Endothelial cell of umbilical vein (primary cell): Measurements from ENCODE around the gene CUTA. TPM values are rescaled to one million over a fixed set of nuclear protein-coding genes. Genes with fewer than 3 reads are reported as not detected.

Experiments used
- BruUV-seq: library from RNA; stranded (reverse); fragments of 400-500 nt; replicated peaks from 2 replicates; lab custom pipeline; 2021; lab: Mats Ljungman, UMichigan
- CTCF ChIA-PET: fragments of 300-600, 350-600 bp; sonication (Branson Sonifier 250); formaldehyde crosslinking; loops from one replicate; lab custom pipeline; 2021; ENCODE audit warnings: antibody characterized with exemption, inconsistent platforms; lab: Charles Lee
- POLR2A ChIA-PET: fragments of 300-600, 350-600 bp; sonication (Branson Sonifier 250); formaldehyde crosslinking; loops from one replicate; lab custom pipeline; 2021; ENCODE audit warnings: antibody characterized with exemption, inconsistent platforms; lab: Charles Lee
- DNase-seq: peaks from one replicate; pipeline ENCODE4 v3.0.0-alpha.2; 2011; ENCODE audit warnings: low read depth, low spot score
- FAIRE-seq: peaks from 2 replicates; lab custom pipeline; 2011; peaks lifted over from hg19 to GRCh38; lab: Jason Lieb, UNC
- H2AFZ ChIP-seq: 2 replicates; pipeline ENCODE4 v1.6.0; 2012; ENCODE audit warnings: low read depth, low read length, control low read depth, inconsistent platforms
- H3K27ac ChIP-seq: 2 replicates; pipeline ENCODE4 v1.5.1; 2011; ENCODE audit warnings: low read depth, mild to moderate bottlenecking, control low read depth, low read length, moderate library complexity; ENCODE audit not compliant: insufficient read depth
- H3K27me3 ChIP-seq, 2 experiments: 2 replicates each; pipeline versions ENCODE4 v1.6.0 to v1.6.1; 2011; ENCODE audit warnings: low read length in 2 of 2, mixed read lengths in 1 of 2; ENCODE audit not compliant: control insufficient read depth in 2 of 2, insufficient read depth in 2 of 2
- H3K36me3 ChIP-seq, 2 experiments: 2 replicates in 1 of 2; 3 replicates in 1 of 2; pipeline ENCODE4 v1.5.1; 2011; ENCODE audit warnings: low read length in 2 of 2, mild to moderate bottlenecking in 1 of 2, moderate library complexity in 1 of 2; ENCODE audit not compliant: control insufficient read depth in 2 of 2, insufficient read depth in 2 of 2; ENCODE audit errors: extremely low read depth in 1 of 2
- H3K4me1 ChIP-seq: 3 replicates; pipeline ENCODE4 v1.5.1; 2011; ENCODE audit warnings: mild to moderate bottlenecking, low read length; ENCODE audit not compliant: control insufficient read depth, insufficient read depth; ENCODE audit errors: extremely low read depth
- H3K4me2 ChIP-seq: 2 replicates; pipeline ENCODE4 v1.6.1; 2011; ENCODE audit warnings: low read length, control low read depth, mixed read lengths; ENCODE audit not compliant: insufficient read depth
- H3K4me3 ChIP-seq, 3 experiments: fragments of 200-600 bp in 1 of 3; sonication (generic), shearing (Covaris generic) in 1 of 3; replicated peaks in 1 of 3; 2 replicates each; pipeline ENCODE4 v1.5.1; 2011 to 2016; ENCODE audit warnings: control low read depth in 3 of 3, low read length in 3 of 3, mild to moderate bottlenecking in 2 of 3, inconsistent platforms in 1 of 3, low read depth in 1 of 3, moderate library complexity in 1 of 3; ENCODE audit not compliant: insufficient read depth in 1 of 3
- H3K79me2 ChIP-seq: 2 replicates; pipeline ENCODE4 v1.6.0; 2012; ENCODE audit warnings: low read length, inconsistent platforms; ENCODE audit not compliant: control insufficient read depth, insufficient read depth
- H3K9ac ChIP-seq: replicated peaks from 2 replicates; pipeline ENCODE3; 2011; ENCODE audit warnings: low read length, control low read depth; ENCODE audit not compliant: insufficient read depth; ENCODE audit errors: extremely low read depth
- H3K9me1 ChIP-seq: replicated peaks from 3 replicates; pipeline ENCODE4 v1.6.0; 2011; ENCODE audit warnings: mild to moderate bottlenecking, low read length; ENCODE audit not compliant: control insufficient read depth, insufficient read depth; ENCODE audit errors: extremely low read depth
- H3K9me3 ChIP-seq: replicated peaks from 2 replicates; pipeline ENCODE4 v1.5.1; 2012; ENCODE audit warnings: low read length, inconsistent platforms; ENCODE audit not compliant: control insufficient read depth, insufficient read depth
- H4K20me1 ChIP-seq: replicated peaks from 2 replicates; pipeline ENCODE3; 2011; ENCODE audit warnings: mild to moderate bottlenecking, low read length; ENCODE audit not compliant: control insufficient read depth, insufficient read depth; ENCODE audit errors: extremely low read depth
- EZH2 ChIP-seq: IDR thresholded peaks from 2 replicates; pipeline ENCODE4 v1.6.1; 2012; ENCODE audit warnings: borderline replicate concordance, low read depth, mild to moderate bottlenecking, moderate library complexity, low read length, inconsistent platforms; ENCODE audit not compliant: severe bottlenecking
- FOS ChIP-seq: IDR thresholded peaks from 2 replicates; pipeline ENCODE4 v1.6.1; 2011; ENCODE audit warnings: mild to moderate bottlenecking, low read length, moderate library complexity, borderline replicate concordance; ENCODE audit not compliant: insufficient read depth
- MYC ChIP-seq: IDR thresholded peaks from one replicate; pipeline ENCODE4 v1.6.1; 2011; ENCODE audit warnings: mild to moderate bottlenecking, low read depth, low read length
- POLR2A ChIP-seq: IDR thresholded peaks from 2 replicates; pipeline ENCODE4 v1.6.1; 2012; ENCODE audit warnings: low read depth, mild to moderate bottlenecking, control low read depth, low read length
- POLR2AphosphoS5 ChIP-seq: IDR thresholded peaks from 2 replicates; pipeline ENCODE4 v1.6.1; 2012; ENCODE audit warnings: low read depth, mild to moderate bottlenecking, control low read depth, low read length, moderate library complexity; ENCODE audit not compliant: insufficient read depth
- dilution Hi-C: fragments of 300-500 bp; cut with MboI; formaldehyde crosslinking; loops from one replicate; pipeline ENCODE4 v1.15.0; 2019; ENCODE audit warnings: low sequenced_read_pairs; ENCODE audit not compliant: extremely low pct_ligation_motif_present
- intact Hi-C: fragments of 100-400 bp; cut with micrococcal nuclease; formaldehyde crosslinking; loops from one replicate; pipeline ENCODE4 v1.10.0; 2022
- microRNA-seq: library from miRNA; unstranded; fragments of <30 nt; microRNA quantifications from one replicate; pipeline ENCODE4 v1.2.0, GENCODE V29; 2021; ENCODE audit warnings: borderline number of aligned reads, borderline replicate concordance
- polyA plus RNA-seq, 4 experiments: library from polyadenylated mRNA; depleted of rRNA in 3 of 4; stranded (reverse) in 3 of 4; unstranded in 1 of 4; fragments of >200 nt; gene quantifications; 2 replicates each; pipeline versions ENCODE4 v1.2.1 to v1.2.3, GENCODE V29; 2011 to 2012; ENCODE audit warnings: missing spikeins in 1 of 4
- small RNA-seq: library from RNA; depleted of rRNA; stranded (forward); fragments of <200 nt; gene quantifications from one replicate; pipeline ENCODE3, GENCODE V24; 2012; ENCODE audit warnings: low replicate concordance, low read depth; ENCODE audit not compliant: insufficient read depth, insufficient read length
- total RNA-seq: library from RNA; stranded (reverse); gene quantifications from 2 replicates; pipeline ENCODE4 v1.2.3, GENCODE V29; 2021

CUTA gene
- total and polyA plus RNA-seq, 2 donors (not counting 3 experiments of a cell fraction or from before 2014, with no cell fraction given) = 133 to 202 TPM

- H3K79me2 ChIP-seq = no peaks in the 10 kb centered on the region
- BruUV-seq = no TSS peak
- H3K4me2 ChIP-seq = no peak overlapping the region
- intact Hi-C loops (no loop called here), dilution Hi-C loops (no loop called here)
- no peaks in the 10 kb centered on the region for H3K9me3 ChIP-seq
- H3K4me3 ChIP-seq = no peak overlapping the region
- no peaks in the 10 kb centered on the region for H4K20me1 ChIP-seq
- H3K4me1 ChIP-seq = no peaks in the 10 kb centered on the region
- ChIA-PET POLR2A (no interaction called here), CTCF (no interaction called here)
- TF ChIP-seq MYC = no peak
- no peak for TF ChIP-seq POLR2AphosphoS5
- no peak for TF ChIP-seq FOS
- TF ChIP-seq EZH2 = no peak
- TF ChIP-seq POLR2A = no peak
- DNase-seq (no peak), FAIRE-seq (no peak)
- H3K27ac ChIP-seq = no peak overlapping the region
- no peak overlapping the region for H2AFZ ChIP-seq
- peaks cover 0 to 2% of the 10 kb centered on the region in 2 experiments for H3K27me3 ChIP-seq
- no peaks in the 10 kb centered on the region for H3K9me1 ChIP-seq
- no peak overlapping the region for H3K9ac ChIP-seq
- no peaks in the 10 kb centered on the region for H3K36me3 ChIP-seq
Observed at GRCh38 chr6:33367009-33367714, 50.7 kb downstream of the CUTA start.

Small RNA genes within 50 kb of the gene (microRNA-seq; reads per million reads assigned to microRNA genes)
- not detected for gene MIR5004

Small RNA genes within 50 kb of the gene (small RNA-seq; reads per million reads assigned to genes)
- gene RPL35AP4 (not detected), gene ZBTB9 (not detected)

Other genes with a start within 250 kb of the CUTA start
- 1.3 and 1.7 TPM in 2 replicates for gene COL11A2, start 225.6 kb downstream of the CUTA start, total RNA-seq
- 0.49 and 0.65 TPM in 2 replicates for gene COL11A2, start 225.6 kb downstream of the CUTA start, polyA plus RNA-seq
- 43.4 and 45.6 TPM in 2 replicates for gene RXRB, start 217.4 kb downstream of the CUTA start, total RNA-seq
- 44.4 and 48.1 TPM in 2 replicates for gene RXRB, start 217.4 kb downstream of the CUTA start, polyA plus RNA-seq
- gene SLC39A7, start 217.2 kb downstream of the CUTA start, total RNA-seq = 129 and 138 TPM in 2 replicates
- 92.2 and 99.8 TPM in 2 replicates for gene SLC39A7, start 217.2 kb downstream of the CUTA start, polyA plus RNA-seq
- gene HSD17B8, start 213.5 kb downstream of the CUTA start, total RNA-seq = 4.0 and 4.3 TPM in 2 replicates
- 8.2 and 8.4 TPM in 2 replicates for gene HSD17B8, start 213.5 kb downstream of the CUTA start, polyA plus RNA-seq
- 26.8 and 28.0 TPM in 2 replicates for gene RING1, start 209.6 kb downstream of the CUTA start, total RNA-seq
- gene RING1, start 209.6 kb downstream of the CUTA start, polyA plus RNA-seq = 27.9 and 32.9 TPM in 2 replicates
- 43.8 and 49.2 TPM in 2 replicates for gene VPS52, start 146.2 kb downstream of the CUTA start, total RNA-seq
- gene VPS52, start 146.2 kb downstream of the CUTA start, polyA plus RNA-seq = 112 and 132 TPM in 2 replicates
- 2,193 and 2,336 TPM in 2 replicates for gene RPS18, start 146.0 kb downstream of the CUTA start, total RNA-seq
- 4,861 and 5,541 TPM in 2 replicates for gene RPS18, start 146.0 kb downstream of the CUTA start, polyA plus RNA-seq
- 4.1 and 4.5 TPM in 2 replicates for gene B3GALT4, start 141.0 kb downstream of the CUTA start, total RNA-seq
- 5.6 and 7.6 TPM in 2 replicates for gene B3GALT4, start 141.0 kb downstream of the CUTA start, polyA plus RNA-seq
- 66.9 and 71.2 TPM in 2 replicates for gene WDR46, start 128.9 kb downstream of the CUTA start, total RNA-seq
- gene WDR46, start 128.9 kb downstream of the CUTA start, polyA plus RNA-seq = 53.9 and 61.4 TPM in 2 replicates
- 52.3 and 63.5 TPM in 2 replicates for gene PFDN6, start 128.5 kb downstream of the CUTA start, total RNA-seq
- gene PFDN6, start 128.5 kb downstream of the CUTA start, polyA plus RNA-seq = 27.5 and 31.0 TPM in 2 replicates
- 85.8 and 90.3 TPM in 2 replicates for gene RGL2, start 119.2 kb downstream of the CUTA start, total RNA-seq
- gene RGL2, start 119.2 kb downstream of the CUTA start, polyA plus RNA-seq = 87.7 and 101 TPM in 2 replicates
- gene TAPBP, start 104.0 kb downstream of the CUTA start, total RNA-seq = 90.7 and 98.0 TPM in 2 replicates
- gene TAPBP, start 104.0 kb downstream of the CUTA start, polyA plus RNA-seq = 69.6 and 79.9 TPM in 2 replicates
- gene ZBTB22, start 100.4 kb downstream of the CUTA start, total RNA-seq = 12.6 and 13.9 TPM in 2 replicates
- gene ZBTB22, start 100.4 kb downstream of the CUTA start, polyA plus RNA-seq = 15.4 and 16.5 TPM in 2 replicates
- 52.0 and 54.4 TPM in 2 replicates for gene DAXX, start 95.1 kb downstream of the CUTA start, total RNA-seq
- 19.2 and 20.5 TPM in 2 replicates for gene DAXX, start 95.1 kb downstream of the CUTA start, polyA plus RNA-seq
- gene KIFC1, start 26.3 kb downstream of the CUTA start, total RNA-seq = 63.4 and 65.9 TPM in 2 replicates
- gene KIFC1, start 26.3 kb downstream of the CUTA start, polyA plus RNA-seq = 38.5 and 39.3 TPM in 2 replicates
- gene PHF1, start 7.1 kb downstream of the CUTA start, total RNA-seq = 28.8 and 32.5 TPM in 2 replicates
- gene PHF1, start 7.1 kb downstream of the CUTA start, polyA plus RNA-seq = 53.1 and 62.6 TPM in 2 replicates
- 14.3 and 15.1 TPM in 2 replicates for gene SYNGAP1, start 2.0 kb upstream of the CUTA start, total RNA-seq
- 7.3 and 7.9 TPM in 2 replicates for gene SYNGAP1, start 2.0 kb upstream of the CUTA start, polyA plus RNA-seq
- gene ZBTB9, start 36.5 kb upstream of the CUTA start, total RNA-seq = 8.0 and 8.7 TPM in 2 replicates
- 4.7 and 4.9 TPM in 2 replicates for gene ZBTB9, start 36.5 kb upstream of the CUTA start, polyA plus RNA-seq
- gene BAK1, start 162.2 kb upstream of the CUTA start, total RNA-seq = 25.4 and 27.5 TPM in 2 replicates
- gene BAK1, start 162.2 kb upstream of the CUTA start, polyA plus RNA-seq = 37.1 and 39.8 TPM in 2 replicates
- gene ITPR3, start 203.2 kb upstream of the CUTA start, total RNA-seq = 40.5 and 52.2 TPM in 2 replicates
- gene ITPR3, start 203.2 kb upstream of the CUTA start, polyA plus RNA-seq = 28.8 and 31.9 TPM in 2 replicates